ENCODE data around the gene MAGI2.

The MAGI2 gene

DNA sequence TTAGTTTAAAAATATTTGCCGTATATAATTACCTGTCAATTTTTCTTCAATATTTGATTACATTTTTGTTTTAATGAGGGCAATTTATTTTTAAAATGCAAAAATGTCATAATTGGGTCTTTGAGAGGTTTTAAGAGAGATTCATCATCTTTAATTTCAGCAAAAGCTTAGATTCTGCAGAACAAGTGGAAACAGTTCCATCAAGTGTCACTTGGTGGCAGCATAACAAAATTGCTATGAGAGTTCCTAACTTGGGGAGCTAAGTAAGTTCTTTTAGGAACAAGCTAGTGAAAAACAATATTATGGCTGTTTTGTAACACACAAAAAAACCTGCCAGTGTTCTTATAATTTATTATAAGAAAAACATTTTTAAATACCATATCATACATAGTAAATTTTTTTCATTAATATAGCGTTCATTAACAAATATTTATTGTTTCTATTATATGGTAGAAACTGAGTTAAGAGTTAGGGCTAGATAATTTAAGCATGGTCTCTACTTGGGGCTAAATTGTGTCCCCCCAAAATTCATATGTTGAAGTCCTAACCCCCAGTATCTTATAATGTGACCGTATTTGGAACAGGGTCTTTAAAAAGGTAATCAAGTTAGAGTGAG, 155.2 kb downstream of the MAGI2 start:
- peak; percentile 41 for DNase-seq

DNA sequence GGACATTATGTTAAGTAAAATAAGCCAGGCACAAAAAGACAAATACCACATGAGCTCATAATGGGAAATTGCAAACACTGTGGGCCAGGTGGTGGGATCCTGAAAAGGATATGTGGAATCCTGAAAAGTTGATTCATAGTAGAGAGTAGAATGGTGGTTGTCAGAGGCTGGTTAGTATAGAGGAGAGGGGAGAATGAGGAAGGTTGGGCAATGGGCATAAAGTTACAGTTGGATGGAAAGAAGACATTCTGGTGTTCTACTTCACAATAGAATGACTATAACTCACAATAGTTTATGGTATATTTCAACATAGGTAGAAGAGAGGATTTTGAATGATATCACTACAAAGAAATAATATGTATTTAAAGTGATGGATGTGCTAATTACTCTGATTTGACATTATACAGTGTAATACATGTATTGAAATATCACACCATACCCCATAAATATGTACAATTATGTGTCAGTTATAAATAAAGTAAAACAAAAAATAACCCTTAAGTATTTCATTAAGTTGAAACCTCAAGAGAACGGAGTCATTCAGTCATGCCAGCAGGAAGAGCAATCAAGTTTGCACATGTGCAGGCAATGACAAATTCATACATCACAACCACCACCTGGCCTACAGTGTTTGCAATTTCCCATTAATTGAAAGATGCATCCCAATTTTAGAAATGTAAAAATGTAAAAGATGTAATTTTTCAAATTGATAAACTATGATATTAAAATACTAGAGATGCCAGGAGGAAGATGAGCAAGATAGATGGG, 156.7 kb downstream of the MAGI2 start:
- DNase-seq: no peak

GRCh38 chr7:79293655-79294142, 159.8 kb downstream of the MAGI2 start:
- DNase-seq: no peak

DNA sequence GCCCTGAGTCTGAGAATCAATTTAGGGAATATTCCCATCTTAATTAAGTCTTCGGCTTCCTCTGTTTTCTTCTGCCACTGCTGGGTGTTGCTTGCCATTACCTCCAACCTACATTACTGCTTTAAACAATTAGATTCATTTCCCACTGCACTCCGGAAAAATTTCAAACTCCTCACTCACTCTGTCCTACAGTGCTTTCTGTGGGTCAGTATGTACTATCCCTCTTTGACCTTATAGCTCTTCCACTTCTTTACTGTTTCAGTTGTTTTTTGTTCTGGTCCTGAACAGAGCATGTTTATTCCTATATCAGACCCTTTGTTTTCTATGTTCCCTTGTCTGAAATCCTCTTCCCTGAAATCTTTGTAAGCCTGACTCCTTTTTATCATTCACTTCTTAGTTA, 160.6 kb downstream of the MAGI2 start:
- DNase-seq: no peak

DNA sequence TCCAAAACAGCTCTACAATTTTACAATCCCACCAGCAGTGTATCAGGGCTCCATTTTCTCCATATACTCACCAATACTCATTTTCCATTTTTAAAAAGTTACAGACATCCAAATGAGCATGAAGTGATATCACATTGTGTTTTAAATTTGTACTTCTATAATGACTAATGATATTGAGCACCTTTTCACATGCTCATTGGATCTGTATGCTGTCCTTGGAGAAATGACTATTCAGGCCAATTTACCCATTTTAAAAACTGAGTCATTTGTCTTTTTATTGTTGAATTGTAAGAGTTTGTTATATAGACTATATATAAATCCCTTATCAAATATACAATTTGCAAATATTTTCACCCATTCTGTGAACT, 162.0 kb downstream of the MAGI2 start:
- DNase-seq: no peak

GRCh38 chr7:79290841-79291497, 162.5 kb downstream of the MAGI2 start:
- DNase-seq: no peak

DNA sequence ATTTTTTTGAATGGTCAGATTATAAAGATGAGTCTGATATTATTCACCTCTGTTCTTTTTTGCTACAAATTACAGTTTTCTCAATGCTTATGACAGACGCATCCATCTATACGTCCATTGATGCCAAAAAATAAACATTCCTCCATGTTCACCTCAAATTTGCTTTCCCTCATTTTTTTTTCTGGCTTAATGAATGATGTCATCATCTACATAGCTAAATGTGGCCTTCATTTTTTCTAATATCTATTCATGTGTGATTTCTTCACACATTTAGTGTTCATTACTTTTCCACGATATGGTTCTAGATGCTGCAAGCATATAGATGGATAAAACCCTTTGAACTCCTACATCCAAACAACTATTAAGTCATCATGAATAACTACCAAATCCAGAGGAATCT, 163.1 kb downstream of the MAGI2 start:
- DNase-seq: no peak

DNA sequence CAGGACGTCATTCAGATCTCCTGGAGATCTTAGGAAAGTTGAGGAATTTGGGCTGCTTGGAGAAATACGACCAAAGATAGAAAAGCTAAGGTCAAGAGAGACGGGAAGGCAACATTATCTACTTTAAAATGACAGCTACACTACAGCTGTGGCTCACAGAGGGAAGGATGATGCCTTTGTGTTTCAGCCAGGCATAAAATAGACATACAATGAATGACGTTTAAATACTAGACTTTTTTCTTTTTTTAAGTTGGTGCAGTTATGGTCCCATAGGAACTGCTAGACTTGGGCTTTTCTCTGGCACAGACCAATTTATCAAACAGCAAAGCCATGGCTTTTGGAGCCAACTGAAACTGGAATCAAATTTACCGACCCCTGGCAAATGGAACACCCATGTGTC, 164.8 kb downstream of the MAGI2 start:
- no peak for DNase-seq

DNA sequence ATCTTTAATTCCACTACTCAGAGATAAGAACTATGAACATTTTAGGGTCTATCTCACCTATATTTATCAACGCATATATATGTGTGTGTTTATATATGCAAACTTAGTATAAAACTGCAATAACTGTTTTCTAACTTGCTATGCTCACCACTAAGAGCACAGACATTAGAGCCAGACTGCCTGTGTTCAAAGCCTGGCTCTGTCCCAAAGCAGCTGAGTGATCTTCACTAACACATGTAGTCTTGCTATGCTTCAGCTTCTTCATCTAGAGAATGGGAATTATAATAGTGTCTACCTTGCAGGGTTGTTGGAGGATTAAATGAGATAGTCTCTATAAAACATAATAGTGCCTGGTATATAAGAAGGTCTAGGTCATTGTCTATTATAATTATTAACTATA, 165.5 kb downstream of the MAGI2 start:
- DNase-seq: no peak

DNA sequence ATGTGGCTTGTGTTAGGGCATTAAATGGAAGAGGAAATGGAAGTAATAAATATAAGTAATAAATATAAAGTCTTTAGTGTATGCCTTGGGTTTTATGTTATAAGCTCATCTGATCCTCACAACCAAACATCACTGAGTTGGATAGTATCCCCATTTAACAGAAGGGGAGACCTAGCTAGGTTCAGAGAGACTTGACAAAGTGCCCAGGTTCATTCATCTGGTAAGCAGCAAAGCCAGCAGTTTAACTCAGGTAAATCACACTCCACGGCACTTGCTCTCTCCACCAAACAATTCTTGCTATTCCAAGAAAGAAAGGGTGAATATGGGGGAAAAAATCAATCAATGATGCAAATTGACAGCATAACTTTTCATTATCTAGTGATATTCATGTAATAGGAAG, 167.3 kb downstream of the MAGI2 start:
- DNase-seq: no peak

DNA sequence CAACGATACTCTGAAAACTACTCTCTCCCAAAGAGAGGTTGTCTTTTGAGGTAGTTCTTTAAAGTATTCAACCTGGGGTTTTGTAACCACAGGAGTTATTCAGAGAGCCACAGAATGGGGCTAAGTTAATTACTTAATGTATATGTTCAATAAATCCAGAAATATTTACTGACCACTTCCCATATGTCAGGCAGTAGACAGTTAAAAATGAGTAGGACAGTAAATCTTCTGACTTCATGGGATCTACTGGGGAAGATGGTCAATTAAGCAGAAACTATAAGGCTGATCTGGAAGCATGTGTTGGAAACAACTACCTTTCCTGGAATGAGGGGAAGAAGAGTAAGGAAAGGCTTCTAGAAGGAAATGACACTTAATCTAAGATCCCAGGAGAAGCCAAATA, 167.7 kb downstream of the MAGI2 start:
- no peak for DNase-seq

GRCh38 chr7:79284211-79284610, 169.3 kb downstream of the MAGI2 start:
- no peak for DNase-seq

DNA sequence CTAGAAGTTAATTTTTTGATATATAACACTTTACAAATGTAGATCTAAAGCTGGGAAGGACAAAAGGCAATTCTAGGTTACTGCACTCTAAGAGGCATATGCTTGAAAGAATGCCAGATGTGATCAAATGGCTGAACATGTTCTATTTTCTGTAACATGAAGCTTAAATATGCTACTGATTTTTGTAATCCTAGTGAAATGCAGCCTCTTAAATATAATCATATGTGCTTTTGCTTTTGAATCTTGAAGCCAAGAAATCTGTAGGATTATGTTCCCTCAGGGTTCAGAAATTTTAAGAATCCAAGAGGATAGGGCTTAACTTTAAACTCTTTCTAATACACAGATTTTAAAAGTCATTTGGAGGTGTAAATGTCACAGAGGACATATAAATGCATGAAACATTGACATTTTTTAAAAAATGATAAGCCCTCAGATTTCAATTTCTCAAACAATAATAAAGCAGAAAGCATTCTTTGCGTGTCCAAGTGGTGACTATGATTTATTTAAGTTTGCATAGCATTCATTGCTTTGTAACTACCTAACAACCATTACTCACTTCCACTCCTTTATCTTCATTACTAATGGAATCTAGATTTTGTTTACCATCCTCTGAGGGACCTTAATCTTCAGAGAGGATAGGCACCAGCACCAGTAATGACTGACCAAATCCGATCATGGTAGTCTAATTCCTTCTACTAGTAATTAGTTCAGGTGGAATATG, 170.4 kb downstream of the MAGI2 start:
- no peak for DNase-seq

- DNase-seq: peak; percentile 38
These were observed 171.3 kb downstream of the MAGI2 start for GRCh38 chr7:79282070-79282694.

- DNase-seq: no peak
These were observed 172.0 kb downstream of the MAGI2 start for GRCh38 chr7:79281426-79281825.

DNA sequence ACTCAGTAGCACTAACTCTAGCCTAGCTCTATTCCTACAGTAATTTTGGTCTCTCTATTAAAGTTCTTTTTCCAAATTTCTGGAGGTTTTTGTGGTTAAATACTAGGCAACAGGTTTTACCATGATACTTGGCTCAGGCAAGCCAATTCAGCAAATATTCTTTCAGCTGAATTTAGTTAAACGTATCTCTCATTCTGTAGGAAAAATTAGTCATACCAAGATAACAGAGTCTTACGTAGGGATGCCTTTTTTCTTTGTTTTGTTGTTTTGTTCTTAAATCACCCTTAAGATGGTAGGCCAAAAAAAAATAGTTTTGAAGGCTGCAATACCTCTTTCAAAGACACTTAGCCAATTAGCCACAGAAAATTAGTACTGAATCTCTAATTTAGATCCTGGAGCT, 180.5 kb downstream of the MAGI2 start:
- DNase-seq: no peak

DNA sequence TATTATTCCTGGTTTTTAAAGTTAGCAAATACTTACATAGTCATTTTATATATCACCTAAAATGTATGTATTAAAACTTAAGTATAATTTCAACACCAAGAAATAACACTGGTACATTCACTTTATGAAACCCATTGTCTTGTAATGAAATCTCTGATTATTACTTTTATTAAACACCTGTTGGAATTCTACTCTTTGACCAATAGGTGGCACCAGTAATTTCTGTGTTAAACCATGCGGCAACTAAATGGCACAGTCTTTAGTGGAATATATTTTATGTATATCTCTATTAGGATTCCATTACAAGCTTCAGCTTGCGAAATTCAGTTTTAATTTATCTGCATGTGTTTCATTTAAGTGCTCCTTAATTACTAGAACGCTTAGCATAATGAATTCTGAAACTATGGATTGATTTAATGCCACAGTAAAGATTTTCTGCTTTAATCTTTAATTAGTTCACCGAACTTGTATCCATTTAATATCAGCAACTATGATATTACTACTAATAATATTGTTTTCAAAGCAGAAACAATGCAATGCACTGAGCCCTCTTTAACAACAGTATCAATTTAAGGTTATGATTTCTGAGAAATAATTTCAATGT, 181.3 kb downstream of the MAGI2 start:
- peak; percentile 45 for DNase-seq

- no peak for DNase-seq
These were observed 184.7 kb downstream of the MAGI2 start for GRCh38 chr7:79268730-79269129.

DNA sequence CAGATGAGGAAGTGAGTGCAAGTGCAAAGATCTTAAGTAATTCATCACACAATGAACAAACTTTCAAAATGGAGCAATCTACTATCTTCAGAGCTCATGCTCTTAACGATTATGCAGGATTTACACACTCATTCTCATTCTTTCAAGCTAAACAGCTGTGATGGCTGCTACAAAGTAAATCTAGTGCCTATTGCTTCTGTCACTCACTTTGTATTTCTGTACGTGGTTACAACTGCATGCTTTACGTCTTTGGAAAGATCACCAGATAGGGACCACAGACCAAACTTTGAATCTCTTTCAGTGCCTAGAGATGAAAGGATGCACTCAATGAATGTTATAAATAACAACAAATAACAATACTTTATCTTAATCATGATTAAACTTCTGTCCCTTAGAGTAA, 194.6 kb downstream of the MAGI2 start:
- no peak for DNase-seq

DNA sequence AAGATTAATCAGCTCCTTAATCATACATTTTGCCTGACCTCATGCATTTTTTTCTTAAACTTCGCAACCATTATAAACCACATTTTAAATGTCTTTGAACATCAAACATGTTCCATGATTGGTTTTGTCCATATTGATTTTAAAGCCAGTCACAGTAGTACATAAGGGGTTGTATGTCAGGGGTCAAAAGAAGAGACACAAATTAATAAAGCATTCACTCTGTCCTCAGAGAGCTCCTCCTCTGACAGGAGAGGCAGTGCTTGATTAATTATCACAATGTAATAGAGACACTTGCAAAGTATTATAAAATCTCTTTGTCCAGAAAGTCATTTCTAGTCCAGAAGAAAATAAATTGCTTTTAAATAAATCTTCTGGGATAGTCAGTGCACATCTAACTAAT, 195.5 kb downstream of the MAGI2 start:
- no peak for DNase-seq

- no peak for DNase-seq
These were observed 207.7 kb downstream of the MAGI2 start for GRCh38 chr7:79245623-79246249.

DNA sequence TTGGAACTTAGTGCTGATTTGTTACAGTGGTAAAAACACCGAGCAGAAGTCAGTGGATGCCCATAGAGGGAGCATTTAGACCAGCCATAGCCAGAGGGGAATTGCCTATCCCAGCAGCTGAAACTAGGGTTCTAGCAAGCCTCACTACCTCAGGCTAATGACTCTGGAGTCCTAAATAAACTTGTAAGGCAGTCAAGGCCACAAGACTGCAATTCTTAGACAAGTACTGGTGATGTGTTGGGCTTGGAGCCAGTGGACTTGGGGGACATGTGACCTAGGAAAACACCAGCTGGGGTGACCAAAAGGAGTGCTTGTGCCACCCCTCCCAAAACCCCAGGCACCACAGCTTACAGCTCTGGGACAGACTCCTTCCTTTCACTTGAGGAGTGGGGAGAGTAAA, 209.0 kb downstream of the MAGI2 start:
- DNase-seq: no peak

All from RPMI8226 (cell line).